Cortex of kidney (tissue), 1 donor: ENCODE results near the gene TAS2R60.
"Not testable (repeated sequence)": the region's sequence is repeated elsewhere in the genome, so short reads cannot be mapped to it uniquely, and the experiment has no call there.

Source experiments
- DNase-seq: peaks from one replicate; lab custom pipeline; 2025; lab: John Stamatoyannopoulos, UW

The TAS2R60 gene

GRCh38 chr7:143411976-143412708, 31.1 kb upstream of the TAS2R60 start:
- no peak for DNase-seq

GRCh38 chr7:143413123-143413522, 30.1 kb upstream of the TAS2R60 start:
- DNase-seq, result no peak

- not testable (repeated sequence) for DNase-seq
Measured at GRCh38 chr7:143415209-143415608, 28.0 kb upstream of the TAS2R60 start.

- no peak for DNase-seq
Measured at GRCh38 chr7:143415742-143416397, 27.4 kb upstream of the TAS2R60 start.

- no peak for DNase-seq
Measured at GRCh38 chr7:143416565-143417149, 26.6 kb upstream of the TAS2R60 start.

DNA sequence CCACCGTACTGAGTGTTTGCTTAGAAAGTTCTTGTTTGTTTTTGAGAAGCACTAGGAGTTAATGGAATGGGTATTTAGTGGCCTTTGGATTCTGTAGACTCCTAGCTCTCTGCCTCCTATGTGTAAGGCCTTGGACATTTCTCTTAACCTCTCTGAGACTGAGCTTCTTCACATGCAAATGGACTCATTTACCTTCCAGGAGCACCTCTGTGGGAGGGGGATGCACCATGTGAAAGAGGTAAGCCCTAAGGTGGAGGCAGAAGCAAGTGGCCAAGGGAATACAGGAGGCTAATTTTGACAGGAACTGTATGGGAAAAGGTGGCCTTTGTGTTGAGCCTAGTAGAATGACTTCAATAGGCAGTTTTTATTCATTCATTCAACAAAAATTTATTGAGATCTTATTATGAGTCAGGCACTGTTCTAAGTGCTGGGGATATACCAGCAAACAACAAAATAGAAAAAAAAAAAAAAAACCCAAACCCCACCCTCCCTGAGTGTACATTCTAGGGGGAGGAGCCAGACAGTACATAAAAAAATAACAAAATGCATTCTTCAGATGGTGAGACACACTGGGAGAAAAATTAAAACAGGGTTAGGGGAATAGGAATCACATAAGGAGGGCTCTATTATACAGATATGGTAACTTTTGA, 25.4 kb upstream of the TAS2R60 start:
- no peak for DNase-seq

DNA sequence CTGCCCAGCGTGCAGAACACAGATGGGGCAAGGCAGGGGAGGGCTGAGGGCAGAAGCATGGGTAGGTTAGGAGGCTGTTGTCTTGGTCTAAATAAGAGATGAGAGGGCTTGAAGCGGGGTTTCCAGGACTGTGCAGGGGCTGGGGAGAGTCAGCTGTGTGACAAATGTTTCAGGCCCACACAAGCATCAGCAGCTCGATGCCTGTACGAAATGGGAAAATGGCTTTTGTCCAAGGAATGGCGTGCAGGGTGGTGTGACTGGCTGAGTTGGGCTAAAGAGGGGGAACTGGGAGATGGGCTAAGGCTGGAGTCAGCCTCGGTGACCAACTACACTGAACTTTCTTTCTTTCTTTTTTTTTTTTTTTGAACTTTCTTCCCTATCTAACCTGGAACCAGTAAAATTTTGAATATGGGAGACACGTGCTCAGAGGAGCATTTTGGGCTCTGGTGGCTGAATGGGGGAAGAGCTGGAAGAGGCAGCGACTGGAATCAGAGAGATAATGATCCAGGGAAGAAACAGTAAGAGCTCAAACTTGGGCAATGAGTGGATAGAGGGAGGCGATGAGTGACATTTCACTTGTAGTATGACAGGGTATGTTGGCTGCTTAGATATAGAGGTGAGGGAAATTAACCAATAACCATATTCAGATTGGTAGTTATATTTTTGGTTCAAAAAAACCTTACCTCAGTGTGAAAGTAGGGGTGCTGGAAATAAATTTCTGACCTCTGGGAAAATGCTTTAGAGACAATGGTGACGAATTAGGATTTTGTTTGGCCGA, 24.4 kb upstream of the TAS2R60 start:
- no peak for DNase-seq

- DNase-seq, result no peak
Measured at GRCh38 chr7:143419880-143420279, 23.4 kb upstream of the TAS2R60 start.

- not testable (repeated sequence) for DNase-seq
Measured at GRCh38 chr7:143420624-143421023, 22.6 kb upstream of the TAS2R60 start.

- no peak for DNase-seq
Measured at GRCh38 chr7:143422033-143422432, 21.2 kb upstream of the TAS2R60 start.

GRCh38 chr7:143424476-143424875, 18.8 kb upstream of the TAS2R60 start:
- not testable (repeated sequence) for DNase-seq

DNA sequence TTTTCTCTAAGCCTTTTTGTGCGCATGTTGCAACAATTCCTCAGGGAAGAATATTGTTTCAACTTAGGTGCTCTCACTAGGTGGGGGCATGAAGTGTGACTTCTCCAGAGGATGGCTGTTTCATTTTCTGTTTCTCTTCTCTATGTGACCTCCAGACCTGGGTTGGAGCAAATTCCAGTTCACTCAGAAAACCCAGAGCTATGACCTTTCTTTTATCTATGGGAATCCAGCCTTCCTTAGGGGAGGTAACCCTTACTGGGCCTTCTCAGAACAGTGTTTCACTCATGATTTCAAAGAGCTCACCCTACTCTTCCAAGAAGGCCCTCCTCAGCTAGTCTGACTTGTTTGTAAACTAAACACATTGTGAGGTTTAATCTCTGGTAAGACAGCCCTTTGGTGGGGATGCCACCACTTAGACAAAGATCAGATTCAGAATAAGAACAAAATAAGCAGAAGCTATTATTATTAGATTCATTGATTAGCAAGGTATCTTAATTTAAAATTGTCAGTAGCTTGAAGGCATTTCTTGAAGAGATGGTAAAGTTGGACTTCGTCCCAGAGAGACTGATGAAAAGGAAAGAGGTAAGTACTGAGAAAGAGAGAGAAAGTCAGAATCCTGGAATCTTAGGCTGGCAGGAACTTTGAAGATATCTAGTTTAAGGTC, 16.6 kb upstream of the TAS2R60 start:
- DNase-seq, result no peak

GRCh38 chr7:143429770-143430698, 13.2 kb upstream of the TAS2R60 start:
- DNase-seq, result no peak

- DNase-seq, result no peak
Measured at GRCh38 chr7:143431109-143431508, 12.1 kb upstream of the TAS2R60 start.

DNA sequence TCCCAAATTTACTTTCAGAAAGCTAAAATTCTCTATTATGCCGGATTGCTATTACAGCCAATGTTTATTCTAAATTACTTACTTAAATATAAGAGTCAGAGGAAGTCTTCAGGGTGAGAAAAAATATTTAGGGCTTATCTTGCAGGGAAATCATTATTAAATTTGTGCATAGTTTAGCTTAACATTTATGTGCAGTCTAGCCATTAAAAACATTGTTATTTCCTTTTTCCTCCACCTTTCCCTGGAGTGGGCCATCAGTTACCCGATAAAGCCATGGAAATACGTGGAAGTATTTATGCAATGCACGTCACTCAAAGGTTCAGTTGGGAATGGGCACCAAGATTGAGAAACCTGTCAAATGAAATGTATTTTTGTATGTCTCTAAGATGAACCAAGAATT, 9.5 kb upstream of the TAS2R60 start:
- DNase-seq, result no peak

DNA sequence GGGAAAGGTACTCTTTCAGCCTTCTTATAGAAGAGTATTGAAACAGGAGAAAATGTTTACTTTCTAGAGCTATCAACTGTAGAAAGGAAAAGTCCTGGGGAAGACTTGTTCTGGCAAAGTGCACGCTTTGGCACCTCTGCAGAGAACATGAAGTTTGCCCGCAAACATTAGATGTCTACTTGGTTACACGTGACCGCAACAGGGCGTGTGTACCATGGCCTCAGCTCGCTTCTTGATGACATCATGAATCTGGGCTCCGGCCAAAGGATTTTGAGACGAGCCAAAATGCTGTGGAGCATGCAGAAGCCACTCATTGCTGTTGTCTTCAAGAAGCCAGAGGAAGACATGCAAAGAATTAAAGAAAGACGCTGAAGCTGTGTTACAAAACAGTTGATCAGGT, 8.6 kb upstream of the TAS2R60 start:
- DNase-seq, result no peak

- DNase-seq, result no peak
Measured at GRCh38 chr7:143435266-143435665, 8.0 kb upstream of the TAS2R60 start.

DNA sequence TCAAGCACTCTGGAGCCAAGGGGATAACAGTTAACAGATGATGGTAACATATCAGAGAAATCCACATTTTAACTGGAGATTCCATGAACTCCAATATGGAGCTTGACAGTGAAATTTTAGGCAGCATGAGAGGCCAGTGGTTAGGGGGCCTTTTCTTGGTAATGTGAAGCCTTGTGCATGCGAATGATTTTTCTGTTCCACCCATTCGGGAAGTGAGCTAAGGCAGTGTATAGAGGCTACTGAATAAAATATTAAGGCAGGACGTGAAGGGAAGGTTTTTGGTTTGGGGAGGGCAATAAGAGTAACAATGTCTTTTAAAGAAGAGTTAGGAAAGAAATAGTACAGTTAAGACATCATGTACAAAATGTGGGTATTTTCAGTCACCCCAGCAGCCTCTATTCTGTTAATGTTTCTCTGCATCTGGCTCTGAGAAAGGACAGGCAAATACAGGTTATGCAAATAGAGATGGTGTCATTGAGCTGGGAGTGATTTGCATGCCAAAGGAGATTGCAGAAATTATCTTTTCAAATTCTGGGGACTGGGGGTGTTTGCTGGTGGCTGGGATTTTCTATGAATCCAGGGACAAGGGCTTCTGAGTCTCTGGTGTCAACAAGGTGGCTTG, 6.8 kb upstream of the TAS2R60 start:
- no peak for DNase-seq

- DNase-seq, result no peak
Measured at GRCh38 chr7:143437578-143437977, 5.7 kb upstream of the TAS2R60 start.

GRCh38 chr7:143439866-143440265, 3.4 kb upstream of the TAS2R60 start:
- DNase-seq, result no peak
